CD4-positive, alpha-beta T cell treated with Interleukin-17A for 1 hour (primary cell): Measurements from ENCODE around the gene ERFE.
"Not testable (repeated sequence)": the region's sequence is repeated elsewhere in the genome, so short reads cannot be mapped to it uniquely, and the experiment has no call there.

Source experiments
- DNase-seq: peaks from one replicate; pipeline ENCODE4 v3.0.0-alpha.2; 2020

ERFE gene

GRCh38 chr2:238171072-238171431, 12.3 kb downstream of the ERFE start:
- DNase-seq = not testable (repeated sequence)

DNA sequence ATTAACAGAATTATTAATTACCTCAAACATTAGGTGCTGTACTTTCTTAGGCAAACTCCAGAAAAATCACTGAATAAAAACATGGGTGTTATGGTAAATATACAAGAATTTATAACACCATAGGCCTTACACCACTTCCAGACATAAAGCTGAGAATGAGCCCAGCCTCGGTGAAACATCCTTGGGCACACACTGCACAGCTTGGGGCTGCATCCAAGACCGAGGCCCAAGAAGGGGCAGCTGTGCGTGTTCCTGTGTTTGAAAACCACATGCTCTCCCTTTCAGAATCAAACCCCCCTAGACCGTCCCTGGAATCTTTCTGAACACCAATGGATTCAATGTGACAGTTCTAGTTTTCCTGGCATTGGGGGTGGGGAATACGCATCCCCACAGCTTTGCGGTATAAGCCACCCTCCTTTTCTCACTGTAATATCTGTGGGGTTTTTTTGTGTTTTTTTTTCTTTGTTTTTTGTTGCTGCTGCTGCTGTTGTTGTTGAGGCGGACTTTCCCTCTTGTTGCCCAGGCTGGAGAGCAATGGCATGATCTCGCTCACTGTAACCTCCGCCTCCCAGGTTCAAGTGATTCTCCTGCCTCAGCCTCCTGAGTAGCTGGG, 12.9 kb downstream of the ERFE start:
- DNase-seq = no peak

DNA sequence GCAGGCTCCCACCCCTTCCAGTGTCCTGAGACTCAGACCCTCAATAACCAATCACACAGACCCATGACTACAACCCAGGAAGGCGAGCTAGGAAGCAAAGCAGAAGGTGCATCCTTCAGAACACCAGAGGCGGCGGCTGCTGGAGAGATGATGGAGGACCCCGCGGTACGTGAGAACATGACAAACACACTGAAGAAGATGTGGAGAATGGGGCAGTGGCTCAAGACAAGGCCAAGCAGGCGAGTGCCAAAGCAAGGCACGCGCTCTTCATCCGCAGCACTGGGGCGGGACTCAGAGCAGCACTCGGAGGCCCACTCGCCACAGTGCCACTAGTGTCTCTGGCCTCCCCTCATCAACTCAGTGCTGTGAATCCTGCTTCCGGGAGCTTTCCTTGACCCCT, 13.7 kb downstream of the ERFE start:
- no peak for DNase-seq

DNA sequence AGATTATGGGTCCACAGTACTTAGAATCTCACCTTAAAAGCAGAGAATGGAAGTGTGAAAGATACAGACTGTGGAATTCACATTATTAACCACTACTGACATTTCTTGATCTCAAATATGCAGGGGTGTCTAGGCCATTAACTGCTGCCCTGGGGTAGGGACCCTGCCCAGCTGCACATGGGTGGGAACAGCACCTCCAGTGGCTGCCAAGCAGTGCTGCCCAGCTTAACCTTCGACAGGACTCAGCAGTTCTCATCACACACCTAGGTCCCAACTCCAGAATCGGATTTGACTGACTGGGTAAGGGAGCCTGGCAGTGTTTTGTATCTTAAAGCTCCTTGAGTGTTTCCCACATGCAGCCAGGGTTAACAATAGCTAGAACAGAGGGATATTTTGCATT, 14.9 kb downstream of the ERFE start:
- no peak for DNase-seq

GRCh38 chr2:238174291-238174690, 15.5 kb downstream of the ERFE start:
- no peak for DNase-seq

GRCh38 chr2:238174701-238175100, 15.9 kb downstream of the ERFE start:
- DNase-seq = no peak

- no peak for DNase-seq
These were observed 17.8 kb downstream of the ERFE start for GRCh38 chr2:238176613-238177012.

- no peak for DNase-seq
These were observed 21.8 kb downstream of the ERFE start for GRCh38 chr2:238180554-238180953.

GRCh38 chr2:238182362-238182761, 23.6 kb downstream of the ERFE start:
- DNase-seq = no peak

GRCh38 chr2:238183821-238184220, 25.1 kb downstream of the ERFE start:
- no peak for DNase-seq

- DNase-seq = no peak
These were observed 29.1 kb downstream of the ERFE start for GRCh38 chr2:238187618-238188548.

DNA sequence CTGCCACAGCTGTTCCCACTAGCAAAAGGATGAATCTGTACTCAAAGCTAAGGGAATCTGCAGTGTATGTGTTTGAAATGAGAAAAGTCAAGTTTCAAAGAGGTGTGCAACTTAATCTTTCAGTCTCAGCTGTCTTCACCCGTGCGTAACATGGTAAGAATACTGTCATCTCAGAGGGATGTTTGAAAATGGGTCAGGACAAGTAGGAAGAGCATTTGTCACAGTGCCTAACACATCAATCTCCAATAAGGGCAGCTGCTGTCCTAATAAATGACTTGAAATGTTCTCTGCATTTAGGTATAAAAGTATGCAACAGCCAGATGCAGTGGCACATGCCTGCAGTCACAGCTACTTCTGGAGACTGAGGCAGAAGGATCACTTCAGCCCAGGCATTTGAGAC, 31.7 kb downstream of the ERFE start:
- no peak for DNase-seq

DNA sequence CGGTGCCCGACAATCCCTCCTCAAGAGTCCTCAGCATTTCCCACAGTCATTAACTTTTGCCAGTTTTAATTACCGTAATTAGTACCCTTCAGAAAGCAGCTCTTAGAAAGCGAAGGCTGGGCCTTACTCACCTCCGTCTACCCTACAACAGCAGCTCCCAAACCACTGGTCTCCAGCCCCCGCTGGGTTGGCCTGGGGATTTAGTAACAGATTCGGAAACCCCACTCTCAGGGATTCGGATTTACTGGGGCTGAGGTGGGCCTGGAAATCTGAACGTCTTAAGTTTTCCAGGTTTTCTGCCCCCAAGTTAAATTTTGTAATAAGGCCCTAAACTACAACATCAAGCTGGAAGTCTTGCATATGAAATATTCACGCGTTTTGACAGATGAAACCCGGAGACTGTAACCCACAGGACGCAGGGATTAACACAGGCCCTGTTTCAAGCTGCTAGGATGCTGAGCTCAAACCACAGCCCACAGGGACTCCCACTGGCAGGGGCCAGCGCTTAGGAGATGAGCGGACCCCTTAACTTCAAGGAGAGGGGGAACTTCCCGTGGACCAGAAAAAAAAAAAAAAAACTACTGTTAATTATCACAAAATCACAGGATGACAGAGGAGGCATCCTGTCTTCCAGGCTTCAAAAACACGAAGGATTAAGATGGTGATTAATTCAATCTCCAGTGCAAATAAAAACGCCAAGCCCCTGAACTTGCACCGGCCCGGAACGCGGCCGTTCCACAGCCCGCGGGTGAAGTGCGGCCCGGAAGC, 43.7 kb downstream of the ERFE start:
- peak; percentile 34 for DNase-seq

- peak; percentile 90 for DNase-seq
These were observed 44.6 kb downstream of the ERFE start, which contains the start of gene ILKAP for GRCh38 chr2:238203094-238203972. Gene ILKAP (minus strand): TSS chr2:238203695. CDS start chr2:238203553, 142 bp downstream.

- DNase-seq = no peak
These were observed 45.4 kb downstream of the ERFE start for GRCh38 chr2:238203973-238204683.

GRCh38 chr2:238207006-238207405, 48.2 kb downstream of the ERFE start:
- no peak for DNase-seq

DNA sequence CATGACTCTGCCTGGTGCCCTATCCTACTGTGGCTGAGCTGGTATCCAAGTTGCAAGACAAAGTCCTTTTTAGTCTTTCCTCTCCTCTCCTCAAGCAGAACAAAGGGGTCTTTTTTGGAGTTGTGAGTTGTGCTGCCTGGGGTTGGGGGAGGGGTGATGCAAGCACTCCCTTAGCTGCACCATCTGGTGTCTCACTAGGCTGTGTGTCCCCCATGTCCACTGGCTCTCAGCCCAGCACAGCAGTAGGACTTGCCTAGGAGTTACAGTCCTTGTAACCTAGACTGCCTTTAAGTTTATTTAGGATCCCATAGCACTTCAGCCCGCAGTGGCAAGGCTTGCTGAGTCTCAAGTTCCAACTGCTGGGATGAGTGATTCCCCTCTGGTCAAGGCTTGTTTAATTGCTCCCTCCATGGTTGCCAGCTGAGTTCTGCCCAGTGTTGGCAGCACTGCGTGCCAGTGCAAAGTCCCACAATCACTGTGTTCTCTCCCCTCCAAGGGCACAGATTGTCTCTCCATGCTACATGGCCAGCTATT, 57.9 kb downstream of the ERFE start:
- no peak for DNase-seq
